ENCODE measurements around the gene RSAD1. TPM values are rescaled to one million over a fixed set of nuclear protein-coding genes. Genes with fewer than 3 reads are reported as not detected.
A peak's percentile ranks its signal among the peaks of the same experiment; 100 is the strongest.

RSAD1 gene
- total RNA-seq, 2 donors from 2014 or later, result 39.2 to 44.5 TPM

DNA sequence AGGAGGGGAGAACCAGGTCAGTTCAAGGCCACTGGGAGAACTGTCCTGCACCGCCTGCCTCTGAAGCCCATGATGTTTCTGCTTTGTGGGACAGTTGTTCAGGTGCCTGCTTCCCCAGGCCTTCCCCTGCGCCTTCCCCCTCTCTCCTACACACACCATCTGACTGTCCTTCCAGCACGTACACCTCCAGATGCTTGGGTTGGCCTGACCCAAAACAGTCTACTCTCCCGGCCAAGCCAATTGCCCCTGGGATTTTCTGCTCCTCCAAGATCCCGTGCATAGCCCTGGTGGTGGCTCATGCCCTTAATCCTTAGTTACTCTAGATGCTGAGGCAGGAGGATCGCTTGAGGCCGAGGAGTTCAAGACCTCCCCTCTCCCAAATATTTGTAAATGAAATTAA is 684 bp upstream of the RSAD1 start:
- H3K9me3 ChIP-seq, result no peaks in the 10 kb centered on the region
- H3K36me3 ChIP-seq (replicated peaks in 1 of 2; ENCODE audit: insufficient read depth in 1 of 2, low read depth in 2 of 2), result no peaks in the 10 kb centered on the region
- no peaks in the 10 kb centered on the region for H3K27me3 ChIP-seq
- no peak overlapping the region for H3K4me3 ChIP-seq
- DNase-seq (peak in 1 of 4 donors; percentile 17), ATAC-seq (no peak)
- no peak for TF ChIP-seq POLR2A (IDR thresholded peaks at IDR 0.05)
- 81 to 84% methylated on average over 6 to 7 of the region's 7 CpGs for WGBS, 2 donors
- H3K4me1 ChIP-seq, result peaks cover 66% of the 10 kb centered on the region
- peak overlapping the region; percentile 76 to 92 (median 86) for H3K27ac ChIP-seq
- intact Hi-C loops (cut with DNase I), result loop anchor here (10.0 kb wide), 1 partner anchor 113 kb away; no protein-coding TSS in a partner anchor

DNA sequence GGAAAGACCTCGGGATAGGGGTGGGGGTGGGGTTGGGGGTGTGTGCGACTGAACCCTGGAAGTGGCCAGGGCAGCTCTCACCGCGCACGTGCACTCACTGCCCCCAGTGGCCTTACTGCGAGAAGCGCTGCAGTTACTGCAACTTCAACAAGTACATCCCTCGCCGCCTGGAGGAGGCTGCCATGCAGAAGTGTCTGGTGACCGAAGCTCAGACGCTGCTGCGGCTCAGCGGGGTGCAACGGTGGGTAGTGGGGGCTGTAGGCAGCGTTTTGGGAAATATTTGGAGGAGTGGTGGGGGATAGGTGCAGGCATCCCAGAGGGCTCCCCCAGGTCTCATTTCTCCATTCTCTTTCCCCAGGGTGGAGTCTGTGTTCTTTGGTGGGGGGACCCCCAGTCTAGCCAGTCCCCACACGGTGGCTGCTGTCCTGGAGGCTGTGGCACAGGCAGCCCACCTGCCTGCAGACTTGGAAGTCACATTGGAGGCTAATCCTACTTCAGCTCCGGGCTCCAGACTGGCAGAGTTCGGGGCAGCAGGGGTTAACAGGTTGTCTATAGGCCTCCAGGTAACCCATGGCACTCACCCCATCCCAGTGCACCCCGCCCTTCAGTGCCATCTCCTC is 972 bp downstream of the RSAD1 start:
- ATAC-seq (peak; percentile 44), DNase-seq (peak; percentile 77 to 85 (median 82))
- H3K4me1 ChIP-seq, result peaks cover 56% of the 10 kb centered on the region
- H3K27ac ChIP-seq, result peak overlapping the region; percentile 76 to 92 (median 86)
- no peaks in the 10 kb centered on the region for H3K9me3 ChIP-seq
- TF ChIP-seq, protein P1, sequence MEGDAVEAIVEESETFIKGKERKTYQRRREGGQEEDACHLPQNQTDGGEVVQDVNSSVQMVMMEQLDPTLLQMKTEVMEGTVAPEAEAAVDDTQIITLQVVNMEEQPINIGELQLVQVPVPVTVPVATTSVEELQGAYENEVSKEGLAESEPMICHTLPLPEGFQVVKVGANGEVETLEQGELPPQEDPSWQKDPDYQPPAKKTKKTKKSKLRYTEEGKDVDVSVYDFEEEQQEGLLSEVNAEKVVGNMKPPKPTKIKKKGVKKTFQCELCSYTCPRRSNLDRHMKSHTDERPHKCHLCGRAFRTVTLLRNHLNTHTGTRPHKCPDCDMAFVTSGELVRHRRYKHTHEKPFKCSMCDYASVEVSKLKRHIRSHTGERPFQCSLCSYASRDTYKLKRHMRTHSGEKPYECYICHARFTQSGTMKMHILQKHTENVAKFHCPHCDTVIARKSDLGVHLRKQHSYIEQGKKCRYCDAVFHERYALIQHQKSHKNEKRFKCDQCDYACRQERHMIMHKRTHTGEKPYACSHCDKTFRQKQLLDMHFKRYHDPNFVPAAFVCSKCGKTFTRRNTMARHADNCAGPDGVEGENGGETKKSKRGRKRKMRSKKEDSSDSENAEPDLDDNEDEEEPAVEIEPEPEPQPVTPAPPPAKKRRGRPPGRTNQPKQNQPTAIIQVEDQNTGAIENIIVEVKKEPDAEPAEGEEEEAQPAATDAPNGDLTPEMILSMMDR (IDR thresholded peaks at IDR 0.05), result peak; percentile 32 to 60 (median 56)
- no peak for TF ChIP-seq POLR2A (IDR thresholded peaks at IDR 0.05)
- intact Hi-C loops (cut with DNase I), result loop anchor here (5.0 to 10.0 kb wide), 4 partner anchors 53 to 215 kb away; partner anchors contain the start of gene EPN3
- no peaks in the 10 kb centered on the region for H3K27me3 ChIP-seq
- H3K36me3 ChIP-seq (replicated peaks in 1 of 2; ENCODE audit: insufficient read depth in 1 of 2, low read depth in 2 of 2), result peaks cover 2 to 5% of the 10 kb centered on the region in 2 donors
- H3K4me3 ChIP-seq, result peak overlapping the region in 1 of 2 donors; percentile 65
- 8 to 13% methylated on average over 18 to 19 of the region's 19 CpGs for WGBS, 2 donors

DNA sequence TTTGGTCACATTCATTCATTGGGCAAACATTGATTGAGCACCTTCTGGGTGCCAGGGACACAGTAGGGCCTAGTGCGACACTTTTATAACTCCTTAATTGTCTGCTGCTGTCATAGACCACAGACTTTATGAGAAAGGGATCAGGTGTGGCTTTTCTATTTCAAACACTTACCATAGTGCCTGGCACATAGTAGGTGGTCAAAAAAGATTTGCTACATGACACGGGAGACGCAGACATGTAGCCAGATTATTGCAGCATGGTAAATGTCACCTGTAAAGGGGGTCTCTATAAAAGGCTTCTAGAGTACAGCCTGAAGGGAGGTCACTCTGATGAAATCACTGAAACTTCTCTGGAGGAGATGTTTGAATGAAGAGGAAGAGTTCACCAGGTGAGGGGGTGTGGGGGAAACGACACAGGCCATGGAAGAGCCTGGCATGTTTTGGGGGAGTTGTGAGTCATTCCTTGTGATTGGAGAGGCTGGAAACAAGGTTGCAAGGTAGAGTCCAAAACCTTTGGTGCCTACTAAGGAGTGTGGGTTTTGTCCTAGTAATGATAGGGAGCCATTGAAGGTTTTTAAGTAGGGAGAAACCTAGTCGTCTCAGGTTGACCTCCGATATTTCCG is 1.6 kb downstream of the RSAD1 start:
- WGBS, 2 donors, result 52 to 53% methylated on average over 7 of the region's 7 CpGs
- intact Hi-C loops (cut with DNase I), result loop anchor here (5.0 to 10.0 kb wide), 3 partner anchors 52 to 215 kb away; partner anchors contain the start of gene EPN3
- Histone ChIP-seq H3K27me3 (no peaks in the 10 kb centered on the region), H3K9me3 (no peaks in the 10 kb centered on the region), H3K27ac (peak overlapping the region in 3 of 4 donors; percentile 83 to 92 (median 89)), H3K4me1 (peaks cover 52% of the 10 kb centered on the region), H3K36me3 (replicated peaks in 1 of 2; ENCODE audit: insufficient read depth in 1 of 2, low read depth in 2 of 2) (peaks cover 2 to 5% of the 10 kb centered on the region in 2 donors), H3K4me3 (no peak overlapping the region)
- DNase-seq, result no peak
- TF ChIP-seq, protein P1 (IDR thresholded peaks at IDR 0.05), result no peak
- TF ChIP-seq POLR2A (IDR thresholded peaks at IDR 0.05), result no peak
- ATAC-seq, result no peak

DNA sequence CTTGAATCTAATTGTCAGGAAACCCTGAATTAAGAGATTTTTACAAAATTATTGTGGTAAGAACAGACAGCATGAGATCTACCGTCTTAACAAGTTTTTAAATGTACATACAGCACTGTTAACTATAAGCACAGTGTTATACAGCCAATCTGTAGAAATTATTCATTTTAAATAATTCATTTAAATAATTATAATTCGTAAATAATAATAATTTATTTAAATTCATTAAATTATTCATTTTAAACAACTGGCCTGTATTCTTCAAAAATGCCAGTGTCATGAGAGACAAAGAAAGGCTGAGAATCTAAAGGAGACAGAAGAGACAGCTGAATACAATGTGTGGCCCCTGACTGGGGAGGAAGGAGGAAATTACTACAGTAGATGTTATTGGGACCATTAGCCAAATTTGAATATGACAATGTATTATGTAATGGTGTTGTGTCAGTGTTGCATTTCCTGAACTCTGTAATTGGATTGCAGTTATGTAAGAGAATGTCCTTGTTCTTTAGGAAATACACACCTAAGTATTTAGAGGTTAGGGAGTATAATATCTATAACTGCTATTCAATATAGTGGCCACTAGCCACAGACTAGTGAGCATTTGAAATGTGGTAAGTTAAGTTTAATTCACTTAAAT is 2.3 kb downstream of the RSAD1 start:
- ATAC-seq (no peak), DNase-seq (no peak)
- 56 to 58% methylated on average over 2 of the region's 2 CpGs for WGBS, 2 donors
- Histone ChIP-seq H3K4me1 (peaks cover 47% of the 10 kb centered on the region), H3K4me3 (no peak overlapping the region), H3K36me3 (replicated peaks in 1 of 2; ENCODE audit: insufficient read depth in 1 of 2, low read depth in 2 of 2) (peaks cover 2 to 5% of the 10 kb centered on the region in 2 donors), H3K9me3 (no peaks in the 10 kb centered on the region), H3K27me3 (no peaks in the 10 kb centered on the region), H3K27ac (peak overlapping the region in 3 of 4 donors; percentile 83 to 92 (median 89))
- TF ChIP-seq POLR2A (IDR thresholded peaks at IDR 0.05), result no peak
- TF ChIP-seq, protein P1 (IDR thresholded peaks at IDR 0.05), result no peak
- intact Hi-C loops (cut with DNase I), result loop anchor here (5.0 to 10.0 kb wide), 3 partner anchors 51 to 214 kb away; partner anchors contain the start of gene EPN3

DNA sequence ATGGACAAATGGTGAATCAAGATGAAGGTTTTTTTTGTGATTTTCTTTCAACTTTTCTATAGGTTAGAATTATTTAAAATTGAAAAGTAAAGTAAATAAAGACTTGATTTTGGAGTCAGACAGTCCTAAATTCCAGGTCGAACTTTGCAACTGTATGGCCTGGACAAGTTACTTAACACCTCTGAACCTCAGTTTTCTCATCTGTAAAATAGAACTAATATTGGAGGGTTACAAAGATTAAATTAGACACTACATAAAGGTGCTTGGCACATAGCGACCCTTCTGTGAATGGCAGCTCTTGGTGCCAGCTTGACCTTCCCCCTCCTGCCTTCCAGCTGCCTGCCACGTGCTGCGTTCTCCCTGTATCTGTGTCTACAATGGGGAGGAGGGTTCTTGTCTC is 3.0 kb downstream of the RSAD1 start:
- 41 to 42% methylated on average over 4 of the region's 4 CpGs for WGBS, 2 donors
- ATAC-seq, result no peak
- intact Hi-C loops (cut with DNase I), result loop anchor here (5.0 to 10.0 kb wide), 3 partner anchors 51 to 213 kb away; partner anchors contain the start of gene EPN3

More for the DNA sequence above, 3.0 kb downstream of the RSAD1 start:
- Histone ChIP-seq H3K36me3 (replicated peaks in 1 of 2; ENCODE audit: insufficient read depth in 1 of 2, low read depth in 2 of 2) (peaks cover 2 to 5% of the 10 kb centered on the region in 2 donors), H3K9me3 (no peaks in the 10 kb centered on the region), H3K4me1 (peaks cover 43% of the 10 kb centered on the region), H3K27me3 (no peaks in the 10 kb centered on the region), H3K4me3 (no peak overlapping the region), H3K27ac (peak overlapping the region; percentile 37 to 89 (median 74))
- TF ChIP-seq POLR2A (IDR thresholded peaks at IDR 0.05), result no peak
- TF ChIP-seq, protein P1 (IDR thresholded peaks at IDR 0.05), result no peak
- DNase-seq, result no peak

Data from body of pancreas (tissue), 4 donors.